ENCODE results near the gene UROD. TPM values are rescaled to one million over a fixed set of nuclear protein-coding genes. Genes with fewer than 3 reads are reported as not detected.

The UROD gene
- total RNA-seq, 4 donors from 2014 or later = 42.6 to 68.8 (median 61.7) TPM

GRCh38 chr1:45007311-45007710, 4.7 kb upstream of the UROD start:
- in situ Hi-C loops (cut with MboI; ENCODE audit: low sequenced_read_pairs in 4 of 4) = loop anchor here in 2 of 4 donors (25.0 kb wide), 2 partner anchors 480 to 555 kb away; partner anchors contain the start of genes AKR1A1 (in 1 of the 2) and TESK2 (in 1 of the 2)

DNA sequence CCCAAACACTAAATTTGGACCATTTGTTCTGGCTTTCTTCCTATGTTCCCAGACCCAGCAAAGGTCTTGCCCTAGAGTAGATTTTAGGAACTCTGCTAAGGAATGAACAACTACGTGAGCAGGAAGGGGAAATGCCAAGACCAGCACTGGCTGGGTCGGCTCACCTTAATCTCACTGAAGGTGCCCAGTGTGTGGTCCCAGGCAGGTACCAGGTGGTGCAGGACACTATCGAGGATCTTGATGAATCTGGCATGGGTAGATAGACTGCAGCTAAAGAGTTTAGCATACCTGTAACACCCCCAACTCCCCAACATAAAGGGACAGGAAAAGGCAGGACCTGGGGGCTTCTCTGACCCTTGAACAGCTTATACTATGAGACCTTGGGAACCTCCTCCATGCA, 4.0 kb upstream of the UROD start:
- Histone ChIP-seq H3K27ac (no peak overlapping the region), H3K4me1 (peaks cover 28 to 31% of the 10 kb centered on the region in 2 donors), H3K27me3 (no peaks in the 10 kb centered on the region), H3K9me3 (no peaks in the 10 kb centered on the region), H3K4me3 (no peak overlapping the region), H3K36me3 (peaks cover 0 to 68% of the 10 kb centered on the region in 2 donors)
- DNase-seq (no peak), ATAC-seq (no peak)
- intact Hi-C loops (cut with DNase I; ENCODE audit: low total_unique reads) = no loop called here
- in situ Hi-C loops (cut with MboI; ENCODE audit: low sequenced_read_pairs in 4 of 4) = loop anchor here in 2 of 4 donors (25.0 kb wide), 2 partner anchors 479 to 554 kb away; partner anchors contain the start of genes AKR1A1 (in 1 of the 2) and TESK2 (in 1 of the 2)
- TF ChIP-seq, protein P1, sequence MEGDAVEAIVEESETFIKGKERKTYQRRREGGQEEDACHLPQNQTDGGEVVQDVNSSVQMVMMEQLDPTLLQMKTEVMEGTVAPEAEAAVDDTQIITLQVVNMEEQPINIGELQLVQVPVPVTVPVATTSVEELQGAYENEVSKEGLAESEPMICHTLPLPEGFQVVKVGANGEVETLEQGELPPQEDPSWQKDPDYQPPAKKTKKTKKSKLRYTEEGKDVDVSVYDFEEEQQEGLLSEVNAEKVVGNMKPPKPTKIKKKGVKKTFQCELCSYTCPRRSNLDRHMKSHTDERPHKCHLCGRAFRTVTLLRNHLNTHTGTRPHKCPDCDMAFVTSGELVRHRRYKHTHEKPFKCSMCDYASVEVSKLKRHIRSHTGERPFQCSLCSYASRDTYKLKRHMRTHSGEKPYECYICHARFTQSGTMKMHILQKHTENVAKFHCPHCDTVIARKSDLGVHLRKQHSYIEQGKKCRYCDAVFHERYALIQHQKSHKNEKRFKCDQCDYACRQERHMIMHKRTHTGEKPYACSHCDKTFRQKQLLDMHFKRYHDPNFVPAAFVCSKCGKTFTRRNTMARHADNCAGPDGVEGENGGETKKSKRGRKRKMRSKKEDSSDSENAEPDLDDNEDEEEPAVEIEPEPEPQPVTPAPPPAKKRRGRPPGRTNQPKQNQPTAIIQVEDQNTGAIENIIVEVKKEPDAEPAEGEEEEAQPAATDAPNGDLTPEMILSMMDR (IDR thresholded peaks at IDR 0.05 in 4 of 5, conservative IDR thresholded peaks at IDR 0.05 in 1 of 5) = no peak
- no peak for TF ChIP-seq POLR2A (IDR thresholded peaks at IDR 0.05)

More at GRCh38 chr1:45007311-45007710, 4.7 kb upstream of the UROD start:
- H3K4me3 ChIP-seq = no peak overlapping the region
- TF ChIP-seq POLR2A (IDR thresholded peaks at IDR 0.05) = no peak
- TF ChIP-seq, protein P1 (IDR thresholded peaks at IDR 0.05 in 4 of 5, conservative IDR thresholded peaks at IDR 0.05 in 1 of 5) = no peak
- ATAC-seq (no peak), DNase-seq (no peak)
- intact Hi-C loops (cut with DNase I; ENCODE audit: low total_unique reads) = no loop called here
- H3K27me3 ChIP-seq = no peaks in the 10 kb centered on the region
- no peak overlapping the region for H3K27ac ChIP-seq
- H3K9me3 ChIP-seq = no peaks in the 10 kb centered on the region
- H3K36me3 ChIP-seq = peaks cover 0 to 74% of the 10 kb centered on the region in 2 donors
- H3K4me1 ChIP-seq = peaks cover 20 to 23% of the 10 kb centered on the region in 2 donors

GRCh38 chr1:45008516-45008915, 3.5 kb upstream of the UROD start:
- Histone ChIP-seq H3K4me1 (peaks cover 29 to 33% of the 10 kb centered on the region in 2 donors), H3K27me3 (no peaks in the 10 kb centered on the region), H3K27ac (no peak overlapping the region), H3K4me3 (no peak overlapping the region), H3K9me3 (no peaks in the 10 kb centered on the region), H3K36me3 (peaks cover 0 to 68% of the 10 kb centered on the region in 2 donors)
- ATAC-seq (no peak), DNase-seq (no peak)
- in situ Hi-C loops (cut with MboI; ENCODE audit: low sequenced_read_pairs in 4 of 4) = loop anchor here in 2 of 4 donors (25.0 kb wide), 2 partner anchors 479 to 554 kb away; partner anchors contain the start of genes AKR1A1 (in 1 of the 2) and TESK2 (in 1 of the 2)
- intact Hi-C loops (cut with DNase I; ENCODE audit: low total_unique reads) = no loop called here
- TF ChIP-seq, protein P1 (IDR thresholded peaks at IDR 0.05 in 4 of 5, conservative IDR thresholded peaks at IDR 0.05 in 1 of 5) = no peak
- TF ChIP-seq POLR2A (IDR thresholded peaks at IDR 0.05) = no peak

- no peak for DNase-seq
- no peaks in the 10 kb centered on the region for H3K9me3 ChIP-seq
- H3K27ac ChIP-seq = peak overlapping the region in 1 of 4 donors; percentile 91
- intact Hi-C loops (cut with DNase I; ENCODE audit: low total_unique reads) (no loop called here), in situ Hi-C loops (cut with MboI; ENCODE audit: low sequenced_read_pairs in 4 of 4) (loop anchor here in 2 of 4 donors (25.0 kb wide), 2 partner anchors 478 to 553 kb away; partner anchors contain the start of genes AKR1A1 (in 1 of the 2) and TESK2 (in 1 of the 2))
- no peaks in the 10 kb centered on the region for H3K27me3 ChIP-seq
- ATAC-seq = no peak
- peak overlapping the region in 1 of 4 donors; percentile 75 for H3K4me3 ChIP-seq
- H3K4me1 ChIP-seq = peaks cover 32 to 34% of the 10 kb centered on the region in 2 donors
- peaks cover 0 to 62% of the 10 kb centered on the region in 2 donors for H3K36me3 ChIP-seq
- TF ChIP-seq, protein P1 (IDR thresholded peaks at IDR 0.05 in 4 of 5, conservative IDR thresholded peaks at IDR 0.05 in 1 of 5) = no peak
- TF ChIP-seq POLR2A (IDR thresholded peaks at IDR 0.05) = no peak
Measured at GRCh38 chr1:45009296-45009865, 2.7 kb upstream of the UROD start.
